K562 (cell line): ENCODE measurements around the gene FKBP1B. TPM values are rescaled to one million over a fixed set of nuclear protein-coding genes. Genes with fewer than 3 reads are reported as not detected.

Source experiments
- CHAMP1 ChIP-seq: fragments of 450-650 bp; IDR thresholded peaks from 2 replicates; pipeline ENCODE4 v1.6.1; 2016; ENCODE audit warnings: mild to moderate bottlenecking
- HDAC2 ChIP-seq: fragments of 450-650 bp; IDR thresholded peaks from 2 replicates; pipeline ENCODE4 v1.6.1; 2016; ENCODE audit warnings: mild to moderate bottlenecking
- MTA3 ChIP-seq: fragments of 450-650 bp; formaldehyde crosslinking; IDR thresholded peaks from 2 replicates; pipeline ENCODE4 v1.6.1; 2017; ENCODE audit warnings: mild to moderate bottlenecking, borderline replicate concordance
- NEUROD1 ChIP-seq: fragments of 150-350 bp; IDR thresholded peaks from 2 replicates; pipeline ENCODE4 v1.6.1; 2014; ENCODE audit warnings: borderline replicate concordance, low read length, low read depth; ENCODE audit not compliant: partially characterized antibody
- PATZ1 ChIP-seq: fragments of 250-450 bp; sonication (Bioruptor Pico); IDR thresholded peaks from 2 replicates; pipeline ENCODE4 v1.5.0; 2020; ENCODE audit warnings: mild to moderate bottlenecking, borderline replicate concordance
- SMARCA4 ChIP-seq: fragments of 450-650 bp; IDR thresholded peaks from 2 replicates; pipeline ENCODE4 v1.6.1; 2016
- ZNF318 ChIP-seq, 2 experiments: fragments of 450-650 bp; IDR thresholded peaks; 2 replicates each; pipeline ENCODE4 v1.6.1; 2016; ENCODE audit warnings: mild to moderate bottlenecking in 2 of 2, borderline replicate concordance in 1 of 2, low read depth in 1 of 2, moderate library complexity in 1 of 2
- ZNF445 ChIP-seq: fragments of 250-450 bp; sonication (Bioruptor Pico); IDR thresholded peaks from 2 replicates; pipeline ENCODE4 v1.4.0; 2020; ENCODE audit warnings: low read depth, mild to moderate bottlenecking, moderate library complexity
- ZNF589 ChIP-seq: fragments of 200-800 bp; sonication (Bioruptor generic); IDR thresholded peaks from 2 replicates; pipeline ENCODE4 v1.6.1; 2016; ENCODE audit warnings: low read depth, missing genetic modification characterization, missing compliant biosample characterization
- ZNF785 ChIP-seq: fragments of 250-450 bp; sonication (Bioruptor Pico); IDR thresholded peaks from 2 replicates; pipeline ENCODE4 v1.4.0; 2020; ENCODE audit warnings: mild to moderate bottlenecking
- polyA plus RNA-seq, 8 experiments: library from polyadenylated mRNA; depleted of rRNA in 4 of 8; stranded (reverse) in 5 of 8; unstranded in 3 of 8; fragments of >200 nt; fragmentation: Nextera tagmentation in 2 of 8; fragmentation: Illumina TruSeq in 1 of 8; extraction: Ambion mirVana in 2 of 8; extraction: Trizol in 1 of 8; gene quantifications; 2 replicates each; pipeline versions ENCODE4 v1.2.1 to v1.2.3, GENCODE V29; 2011 to 2014; ENCODE audit warnings: inconsistent platforms in 1 of 8, missing spikeins in 1 of 8
- total RNA-seq, 7 experiments: library from RNA; depleted of rRNA in 6 of 7; stranded (reverse); fragments of >200 nt in 6 of 7; fragmentation: Illumina TruSeq in 2 of 7; extraction: Trizol in 2 of 7; gene quantifications; 2 replicates each; pipeline versions ENCODE4 v1.2.1 to v1.2.3, GENCODE V29; 2011 to 2021; ENCODE audit warnings: low replicate concordance in 1 of 7
- TF ChIP-seq, protein P1 (sequence below): fragments of 450-650 bp; formaldehyde crosslinking; IDR thresholded peaks from 2 replicates; pipeline ENCODE4 v1.4.0; 2020; ENCODE audit warnings: mild to moderate bottlenecking, moderate library complexity

FKBP1B gene
- total and polyA plus RNA-seq, 9 of the 15 experiments (the other 6 are each of a cell fraction or from before 2014, with no cell fraction given) = 0.58 to 9.4 (median 1.6) TPM

- TF ChIP-seq ZNF589 (CRISPR knock-in tag) (peak; percentile 92), ZNF445 (CRISPR knock-in tag) (no peak), MTA3 (peak; percentile 79; the same call in 1 of the 2 replicates), PATZ1 (CRISPR knock-in tag) (no peak), NEUROD1 (peak; percentile 95), ZNF318 (IDR thresholded peaks at IDR 0.05; ENCODE audit: borderline replicate concordance in 1 of 2, low read depth in 1 of 2) (peak in 1 of 2 experiments; percentile 63; a peak in 1 of 4 replicates), ZNF785 (CRISPR knock-in tag) (no peak), CHAMP1 (peak; percentile 91), SMARCA4 (peak; percentile 99), HDAC2 (peak; percentile 90)
- TF ChIP-seq, protein P1, sequence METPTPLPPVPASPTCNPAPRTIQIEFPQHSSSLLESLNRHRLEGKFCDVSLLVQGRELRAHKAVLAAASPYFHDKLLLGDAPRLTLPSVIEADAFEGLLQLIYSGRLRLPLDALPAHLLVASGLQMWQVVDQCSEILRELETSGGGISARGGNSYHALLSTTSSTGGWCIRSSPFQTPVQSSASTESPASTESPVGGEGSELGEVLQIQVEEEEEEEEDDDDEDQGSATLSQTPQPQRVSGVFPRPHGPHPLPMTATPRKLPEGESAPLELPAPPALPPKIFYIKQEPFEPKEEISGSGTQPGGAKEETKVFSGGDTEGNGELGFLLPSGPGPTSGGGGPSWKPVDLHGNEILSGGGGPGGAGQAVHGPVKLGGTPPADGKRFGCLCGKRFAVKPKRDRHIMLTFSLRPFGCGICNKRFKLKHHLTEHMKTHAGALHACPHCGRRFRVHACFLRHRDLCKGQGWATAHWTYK = peak; percentile 15; the same call in 1 of the 2 replicates
Observed at GRCh38 chr2:24011250-24012104, 38.1 kb upstream of the FKBP1B start (continued).
